Transverse colon (tissue), 4 donors: ENCODE measurements around the gene PICK1.

Source experiments
- CTCF ChIP-seq, 5 experiments: fragments of 200-600 bp in 3 of 5; fragments of 450-650 bp in 2 of 5; sonication (generic) in 3 of 5; IDR thresholded peaks; 1 replicate in 2 of 5; 2 replicates in 3 of 5; pipeline ENCODE4 v1.5.1; 2016 to 2017; ENCODE audit warnings: antibody characterized with exemption in 5 of 5, inconsistent platforms in 3 of 5, mild to moderate bottlenecking in 2 of 5, moderate library complexity in 1 of 5
- EP300 ChIP-seq: sonication (generic); formaldehyde crosslinking; IDR thresholded peaks from one replicate; pipeline ENCODE4 v1.6.1; 2017; ENCODE audit warnings: antibody characterized with exemption, low read depth
- POLR2A ChIP-seq: fragments of 450-650 bp; IDR thresholded peaks from one replicate; pipeline ENCODE4 v1.6.1; 2016; ENCODE audit warnings: antibody characterized with exemption, mild to moderate bottlenecking, moderate library complexity
- POLR2AphosphoS5 ChIP-seq, 3 donors: sonication (generic); formaldehyde crosslinking; IDR thresholded peaks; one replicate each; pipeline ENCODE4 v1.6.1; 2016; ENCODE audit warnings: antibody characterized with exemption in 3 of 3

GRCh38 chr22:38016182-38017151 lies 40.7 kb upstream of the PICK1 start:
- TF ChIP-seq CTCF (IDR thresholded peaks at IDR 0.05) (no peak), POLR2A (no peak), POLR2AphosphoS5 (IDR thresholded peaks at IDR 0.05) (no peak), EP300 (no peak)
